ENCODE data around the gene BCKDHB. TPM values are rescaled to one million over a fixed set of nuclear protein-coding genes. Genes with fewer than 3 reads are reported as not detected.
A peak's percentile ranks its signal among the peaks of the same experiment; 100 is the strongest.

The BCKDHB gene
- total RNA-seq, 2 experiments from 2014 or later, result 13.5 to 16.5 TPM

DNA sequence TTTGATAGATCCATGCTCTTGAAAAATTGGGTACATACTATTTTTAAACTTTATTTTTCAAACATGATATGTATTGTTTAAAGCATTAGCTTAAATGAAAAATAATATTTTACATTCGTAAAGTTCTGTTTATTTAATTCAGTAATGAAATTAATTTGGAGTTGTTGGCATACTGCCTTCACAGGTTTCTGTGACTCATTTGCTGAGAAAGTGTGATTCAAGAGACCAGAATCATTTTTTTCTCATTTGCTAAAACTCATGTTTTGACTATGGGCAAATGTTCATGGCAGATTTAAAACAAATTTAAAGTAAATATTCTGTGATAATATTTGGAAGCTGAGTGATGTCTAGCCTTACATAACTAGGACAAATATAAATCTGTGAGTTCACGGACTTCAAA lies 230.4 kb downstream of the BCKDHB start:
- ChIA-PET POLR2A (no interaction called here), CTCF (interaction anchor here (1.6 kb wide), 1 partner anchor 1417 kb away, joined by 5 read pairs; no protein-coding TSS in a partner anchor)
- no peaks in the 10 kb centered on the region for H3K27me3 Mint-ChIP-seq

GRCh38 chr6:80338201-80338836 lies 231.8 kb downstream of the BCKDHB start:
- no peak overlapping the region for H3K27ac Mint-ChIP-seq
- H3K4me1 Mint-ChIP-seq, result no peaks in the 10 kb centered on the region
- no peaks in the 10 kb centered on the region for H3K27me3 Mint-ChIP-seq
- DNase-seq, result peak; percentile 57
- H3K36me3 Mint-ChIP-seq (ENCODE audit: low read depth), result no peaks in the 10 kb centered on the region
- H3K4me3 Mint-ChIP-seq, result no peak overlapping the region
- CTCF ChIA-PET, result interaction anchor here (0.6 kb wide), 1 partner anchor 1416 kb away, joined by 3 read pairs; no protein-coding TSS in a partner anchor
- no peaks in the 10 kb centered on the region for H3K9me3 Mint-ChIP-seq
- POLR2A ChIA-PET, result no interaction called here

More for the DNA sequence above, 230.4 kb downstream of the BCKDHB start:
- no peaks in the 10 kb centered on the region for H3K36me3 Mint-ChIP-seq (ENCODE audit: low read depth)
- H3K27ac Mint-ChIP-seq, result no peak overlapping the region
- no peak for DNase-seq
- H3K4me1 Mint-ChIP-seq, result no peaks in the 10 kb centered on the region
- H3K4me3 Mint-ChIP-seq, result no peak overlapping the region
- H3K9me3 Mint-ChIP-seq, result no peaks in the 10 kb centered on the region

DNA sequence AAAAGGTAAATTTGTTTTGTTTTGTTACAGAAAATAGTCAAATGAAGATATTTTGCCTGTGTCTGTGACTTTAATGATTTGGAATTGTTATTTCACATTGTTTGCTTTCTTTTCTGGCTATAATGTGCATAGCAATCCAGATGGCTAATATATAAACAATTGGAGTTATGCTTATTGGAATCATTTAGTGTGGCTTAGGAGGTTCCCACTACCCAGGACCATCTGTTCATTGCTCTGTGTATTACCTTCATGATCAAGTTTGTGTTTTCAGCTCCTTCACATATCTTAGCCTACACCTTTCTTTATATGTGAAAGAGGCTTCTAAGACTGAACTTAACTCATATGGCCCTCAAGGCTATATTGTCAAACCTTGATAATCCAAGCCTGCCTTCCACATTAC lies 232.9 kb downstream of the BCKDHB start:
- H3K27ac Mint-ChIP-seq, result no peak overlapping the region
- H3K9me3 Mint-ChIP-seq, result no peaks in the 10 kb centered on the region
- no peaks in the 10 kb centered on the region for H3K27me3 Mint-ChIP-seq
- H3K4me3 Mint-ChIP-seq, result no peak overlapping the region
- ChIA-PET CTCF (no interaction called here), POLR2A (no interaction called here)
- no peaks in the 10 kb centered on the region for H3K36me3 Mint-ChIP-seq (ENCODE audit: low read depth)
- DNase-seq, result no peak
- H3K4me1 Mint-ChIP-seq, result no peaks in the 10 kb centered on the region

DNA sequence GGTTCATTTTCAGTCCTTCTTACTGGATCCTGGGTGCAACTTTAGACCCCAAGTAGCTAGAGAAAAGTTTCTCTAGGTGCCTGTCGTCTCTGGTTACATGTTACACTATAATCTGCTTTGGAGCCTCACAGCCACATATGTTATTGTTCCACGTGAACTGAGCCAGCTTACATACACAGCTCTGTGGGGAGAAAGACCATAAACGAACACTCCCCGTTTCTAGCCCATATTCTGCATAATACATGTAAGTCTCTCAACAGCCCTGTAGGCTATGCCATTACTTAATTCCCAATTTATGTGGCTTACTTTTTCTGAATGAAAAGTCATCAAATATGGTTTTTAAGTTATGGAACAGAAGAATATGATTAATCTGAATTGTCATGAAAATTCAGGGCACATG lies 233.8 kb downstream of the BCKDHB start:
- no peak overlapping the region for H3K4me3 Mint-ChIP-seq
- H3K36me3 Mint-ChIP-seq (ENCODE audit: low read depth), result no peaks in the 10 kb centered on the region
- H3K27me3 Mint-ChIP-seq, result no peaks in the 10 kb centered on the region
- POLR2A ChIA-PET, result no interaction called here
- H3K4me1 Mint-ChIP-seq, result no peaks in the 10 kb centered on the region
- CTCF ChIA-PET, result no interaction called here
- H3K9me3 Mint-ChIP-seq, result no peaks in the 10 kb centered on the region
- H3K27ac Mint-ChIP-seq, result no peak overlapping the region
- DNase-seq, result no peak

DNA sequence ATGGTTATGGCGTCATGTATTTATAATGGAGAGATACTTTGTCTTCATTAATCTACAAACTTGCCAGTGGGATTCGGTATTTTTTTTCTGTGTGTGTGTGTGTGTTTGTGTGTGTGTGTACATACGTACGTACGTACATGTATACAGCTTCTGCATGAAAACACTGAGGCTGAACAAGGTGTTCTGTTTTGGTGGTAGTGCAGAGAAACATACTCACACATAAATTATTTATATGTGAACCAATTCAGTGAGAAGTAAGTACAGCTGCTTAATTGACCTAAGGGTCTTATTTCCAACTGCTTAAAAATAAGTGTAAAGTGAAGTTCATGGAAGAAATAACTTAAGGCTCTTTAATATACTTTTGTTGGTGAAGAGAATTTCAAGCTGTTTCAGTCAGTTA lies 234.2 kb downstream of the BCKDHB start:
- H3K27ac Mint-ChIP-seq, result no peak overlapping the region
- no peak for DNase-seq
- no peaks in the 10 kb centered on the region for H3K36me3 Mint-ChIP-seq (ENCODE audit: low read depth)
- H3K9me3 Mint-ChIP-seq, result no peaks in the 10 kb centered on the region
- H3K27me3 Mint-ChIP-seq, result no peaks in the 10 kb centered on the region
- ChIA-PET POLR2A (no interaction called here), CTCF (no interaction called here)
- H3K4me3 Mint-ChIP-seq, result no peak overlapping the region
- H3K4me1 Mint-ChIP-seq, result no peaks in the 10 kb centered on the region

DNA sequence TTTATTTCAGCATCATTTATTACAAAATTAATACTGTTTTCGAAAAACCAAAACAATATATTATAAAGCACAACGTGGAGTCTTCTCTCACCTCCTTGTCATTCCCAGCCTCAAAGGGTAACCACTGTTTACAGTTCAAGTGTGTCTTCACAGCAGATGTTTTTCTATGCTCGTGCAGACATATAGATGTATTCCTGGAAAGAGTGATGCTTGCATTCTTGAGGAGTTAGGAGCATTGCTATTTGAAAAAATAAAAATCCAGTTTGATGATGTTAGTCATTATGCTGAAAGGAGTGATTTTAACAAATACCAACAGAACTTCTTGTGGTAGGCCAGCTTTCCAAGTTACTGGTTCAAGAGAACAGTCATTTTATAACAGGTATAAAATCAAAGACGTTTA lies 234.9 kb downstream of the BCKDHB start:
- ChIA-PET CTCF (interaction anchor here (1.2 kb wide), 1 partner anchor 10 kb away, joined by 3 read pairs; no protein-coding TSS in a partner anchor), POLR2A (no interaction called here)
- Mint-ChIP-seq H3K4me1 (no peaks in the 10 kb centered on the region), H3K27me3 (no peaks in the 10 kb centered on the region), H3K4me3 (no peak overlapping the region), H3K36me3 (ENCODE audit: low read depth) (no peaks in the 10 kb centered on the region), H3K9me3 (no peaks in the 10 kb centered on the region), H3K27ac (no peak overlapping the region)
- DNase-seq, result no peak

- no peaks in the 10 kb centered on the region for H3K4me1 Mint-ChIP-seq
Measured at GRCh38 chr6:80343511-80343910, 237.0 kb downstream of the BCKDHB start.

GRCh38 chr6:80347101-80347500 lies 240.6 kb downstream of the BCKDHB start:
- Mint-ChIP-seq H3K9me3 (no peaks in the 10 kb centered on the region), H3K36me3 (ENCODE audit: low read depth) (no peaks in the 10 kb centered on the region), H3K4me3 (no peak overlapping the region), H3K27me3 (no peaks in the 10 kb centered on the region), H3K4me1 (no peaks in the 10 kb centered on the region), H3K27ac (no peak overlapping the region)
- CTCF ChIA-PET, result no interaction called here
- POLR2A ChIA-PET, result no interaction called here
- DNase-seq, result no peak

More at GRCh38 chr6:80343511-80343910, 237.0 kb downstream of the BCKDHB start:
- POLR2A ChIA-PET, result no interaction called here
- no peak overlapping the region for H3K27ac Mint-ChIP-seq
- no peaks in the 10 kb centered on the region for H3K9me3 Mint-ChIP-seq
- H3K27me3 Mint-ChIP-seq, result no peaks in the 10 kb centered on the region
- CTCF ChIA-PET, result no interaction called here
- H3K4me3 Mint-ChIP-seq, result no peak overlapping the region
- no peaks in the 10 kb centered on the region for H3K36me3 Mint-ChIP-seq (ENCODE audit: low read depth)
- DNase-seq, result no peak

GRCh38 chr6:80348263-80348662 lies 241.8 kb downstream of the BCKDHB start:
- no peaks in the 10 kb centered on the region for H3K27me3 Mint-ChIP-seq
- no peaks in the 10 kb centered on the region for H3K4me1 Mint-ChIP-seq
- DNase-seq, result no peak
- H3K27ac Mint-ChIP-seq, result no peak overlapping the region
- no peaks in the 10 kb centered on the region for H3K36me3 Mint-ChIP-seq (ENCODE audit: low read depth)
- no peaks in the 10 kb centered on the region for H3K9me3 Mint-ChIP-seq
- no peak overlapping the region for H3K4me3 Mint-ChIP-seq
- ChIA-PET POLR2A (no interaction called here), CTCF (no interaction called here)

DNA sequence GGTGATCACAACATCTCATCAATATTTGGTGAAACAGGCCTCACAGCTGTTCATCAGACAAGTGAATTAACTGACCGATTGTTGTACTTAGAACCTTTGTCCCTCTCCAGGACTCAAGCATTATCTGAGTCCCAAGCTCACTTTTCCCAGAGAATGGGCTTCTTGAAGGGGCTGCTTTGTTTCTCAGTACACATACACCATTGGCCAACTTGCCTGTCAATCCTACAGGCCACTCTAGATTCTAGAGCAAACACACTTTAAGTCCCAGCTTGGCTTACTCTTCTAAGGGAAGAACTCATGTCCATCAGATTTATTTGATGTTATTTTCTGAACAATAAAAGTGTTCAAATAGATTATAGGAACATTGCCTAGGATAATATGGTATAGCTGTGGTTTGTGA lies 249.5 kb downstream of the BCKDHB start:
- Mint-ChIP-seq H3K27me3 (no peaks in the 10 kb centered on the region), H3K4me1 (no peaks in the 10 kb centered on the region), H3K4me3 (no peak overlapping the region), H3K36me3 (ENCODE audit: low read depth) (no peaks in the 10 kb centered on the region), H3K9me3 (peaks cover under 1% of the 10 kb centered on the region), H3K27ac (no peak overlapping the region)
- no peak for DNase-seq
- POLR2A ChIA-PET, result no interaction called here
- CTCF ChIA-PET, result no interaction called here

GRCh38 chr6:80356545-80356944 lies 250.1 kb downstream of the BCKDHB start:
- POLR2A ChIA-PET, result no interaction called here
- Mint-ChIP-seq H3K4me1 (no peaks in the 10 kb centered on the region), H3K27me3 (no peaks in the 10 kb centered on the region), H3K27ac (no peak overlapping the region), H3K36me3 (ENCODE audit: low read depth) (no peaks in the 10 kb centered on the region), H3K4me3 (no peak overlapping the region), H3K9me3 (peaks cover 2% of the 10 kb centered on the region)
- no peak for DNase-seq
- CTCF ChIA-PET, result no interaction called here

GRCh38 chr6:80357081-80357480 lies 250.6 kb downstream of the BCKDHB start:
- no peak for DNase-seq
- ChIA-PET CTCF (no interaction called here), POLR2A (no interaction called here)
- no peaks in the 10 kb centered on the region for H3K36me3 Mint-ChIP-seq (ENCODE audit: low read depth)
- peaks cover 2% of the 10 kb centered on the region for H3K9me3 Mint-ChIP-seq
- no peak overlapping the region for H3K27ac Mint-ChIP-seq
- no peak overlapping the region for H3K4me3 Mint-ChIP-seq
- H3K27me3 Mint-ChIP-seq, result no peaks in the 10 kb centered on the region
- H3K4me1 Mint-ChIP-seq, result no peaks in the 10 kb centered on the region

DNA sequence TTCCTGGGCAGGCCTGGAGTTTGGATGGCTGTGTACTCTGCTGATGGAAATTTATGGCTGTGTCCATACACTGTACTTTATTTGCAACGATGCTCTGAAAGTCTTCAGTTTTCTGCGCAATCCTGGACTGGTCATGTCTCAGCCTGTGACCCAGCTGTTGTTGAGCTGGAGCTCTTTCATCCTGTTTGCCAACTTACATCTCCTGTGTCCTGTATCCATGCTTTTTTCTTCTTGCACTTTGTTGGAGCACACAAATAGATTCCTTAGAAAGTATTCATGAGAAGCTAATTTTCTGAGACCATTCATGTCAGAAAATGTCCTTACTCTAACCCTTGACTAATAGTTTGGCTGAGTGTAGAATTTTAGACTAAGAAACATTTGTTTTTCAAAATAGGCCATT lies 251.2 kb downstream of the BCKDHB start:
- Mint-ChIP-seq H3K4me1 (no peaks in the 10 kb centered on the region), H3K27ac (no peak overlapping the region), H3K27me3 (no peaks in the 10 kb centered on the region), H3K4me3 (no peak overlapping the region), H3K9me3 (peaks cover 2% of the 10 kb centered on the region), H3K36me3 (ENCODE audit: low read depth) (no peaks in the 10 kb centered on the region)
- CTCF ChIA-PET, result no interaction called here
- DNase-seq, result no peak
- POLR2A ChIA-PET, result no interaction called here

DNA sequence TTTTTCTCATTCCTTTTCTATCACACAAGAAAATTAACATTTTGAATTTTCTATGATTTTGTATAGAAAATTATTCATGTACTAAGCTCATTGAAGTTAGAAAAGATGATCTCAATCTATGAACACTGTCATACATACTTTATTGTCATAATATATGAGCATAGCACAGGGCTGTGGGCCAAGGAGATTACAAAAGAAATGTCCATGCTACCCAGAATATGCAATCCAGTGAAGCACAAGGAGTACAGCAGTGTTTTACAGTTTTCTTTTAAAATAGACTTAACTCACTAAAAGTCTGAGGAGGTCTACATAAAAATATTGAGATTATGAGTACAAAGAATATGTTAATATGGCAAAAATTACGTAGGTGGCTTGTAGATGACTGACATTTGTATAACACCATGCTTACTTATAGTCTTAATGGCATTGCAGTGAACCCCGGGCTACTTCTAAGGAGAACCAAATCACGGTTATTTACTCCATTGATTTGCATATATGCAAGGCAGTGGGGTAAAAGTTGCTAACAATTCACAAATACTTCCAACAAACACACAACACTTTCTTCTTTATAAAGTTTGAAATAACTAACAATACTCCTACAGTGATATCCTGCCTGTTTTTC lies 257.1 kb downstream of the BCKDHB start:
- Mint-ChIP-seq H3K27ac (no peak overlapping the region), H3K4me3 (no peak overlapping the region), H3K36me3 (ENCODE audit: low read depth) (no peaks in the 10 kb centered on the region), H3K4me1 (no peaks in the 10 kb centered on the region), H3K9me3 (peaks cover 2% of the 10 kb centered on the region), H3K27me3 (no peaks in the 10 kb centered on the region)
- CTCF ChIA-PET, result no interaction called here
- no peak for DNase-seq
- POLR2A ChIA-PET, result no interaction called here

Data from activated CD4-positive, alpha-beta memory T cell treated with anti-CD3 and anti-CD28 coated beads, Interleukin-2, amount 10 ng/mL, durations not matched to agents 7 days and 5 days (primary cell).